ENCODE results near the gene AQP7. TPM values are rescaled to one million over a fixed set of nuclear protein-coding genes. Genes with fewer than 3 reads are reported as not detected.
"Not testable (repeated sequence)": the region's sequence is repeated elsewhere in the genome, so short reads cannot be mapped to it uniquely, and the experiment has no call there.

AQP7 gene
- total and polyA plus RNA-seq, 4 donors = 0.74 to 3.9 (median 1.5) TPM

DNA sequence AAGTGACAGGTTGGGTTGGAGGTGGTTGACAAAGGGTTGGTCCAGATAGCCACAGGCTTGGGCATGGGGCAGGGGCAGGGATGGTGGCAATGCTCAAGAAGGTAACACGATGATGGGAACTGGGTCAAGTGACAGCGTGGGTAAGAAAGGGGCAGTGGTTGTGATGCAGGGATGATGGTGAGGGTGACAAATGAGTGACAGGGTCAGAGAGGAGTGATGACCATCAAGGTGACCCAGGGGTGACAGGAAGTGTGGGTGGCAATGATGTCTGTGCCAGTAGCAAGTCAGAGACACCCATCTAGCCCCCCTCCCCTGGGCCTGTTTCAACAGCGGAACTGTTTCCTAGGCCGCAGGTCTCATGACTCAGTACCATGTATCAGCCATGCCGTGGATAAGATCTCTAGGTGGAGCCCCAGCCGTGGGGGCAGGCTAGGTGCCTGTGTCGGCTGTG lies 24.5 kb upstream of the AQP7 start:
- Histone ChIP-seq H3K9me3 (ENCODE audit: control insufficient read depth in 4 of 4, insufficient read depth in 3 of 4, low read length in 3 of 4) (no peaks in the 10 kb centered on the region), H3K4me1 (ENCODE audit: control insufficient read depth in 5 of 5, insufficient read depth in 5 of 5, low read length in 5 of 5) (no peaks in the 10 kb centered on the region), H3K4me3 (no peak overlapping the region), H3K27me3 (ENCODE audit: control insufficient read depth in 3 of 3, insufficient read depth in 3 of 3, low read length in 2 of 3) (no peaks in the 10 kb centered on the region), H3K36me3 (ENCODE audit: control insufficient read depth in 4 of 4, insufficient read depth in 4 of 4, low read length in 4 of 4) (no peaks in the 10 kb centered on the region), H3K27ac (ENCODE audit: low read depth in 1 of 2, low read length in 1 of 2) (no peak overlapping the region), H3K9ac (ENCODE audit: insufficient read depth in 1 of 2, low read length in 2 of 2) (no peak overlapping the region)
- WGBS, 2 donors = 88 to 93% methylated on average over 7 of the region's 7 CpGs
- TF ChIP-seq, protein P1, sequence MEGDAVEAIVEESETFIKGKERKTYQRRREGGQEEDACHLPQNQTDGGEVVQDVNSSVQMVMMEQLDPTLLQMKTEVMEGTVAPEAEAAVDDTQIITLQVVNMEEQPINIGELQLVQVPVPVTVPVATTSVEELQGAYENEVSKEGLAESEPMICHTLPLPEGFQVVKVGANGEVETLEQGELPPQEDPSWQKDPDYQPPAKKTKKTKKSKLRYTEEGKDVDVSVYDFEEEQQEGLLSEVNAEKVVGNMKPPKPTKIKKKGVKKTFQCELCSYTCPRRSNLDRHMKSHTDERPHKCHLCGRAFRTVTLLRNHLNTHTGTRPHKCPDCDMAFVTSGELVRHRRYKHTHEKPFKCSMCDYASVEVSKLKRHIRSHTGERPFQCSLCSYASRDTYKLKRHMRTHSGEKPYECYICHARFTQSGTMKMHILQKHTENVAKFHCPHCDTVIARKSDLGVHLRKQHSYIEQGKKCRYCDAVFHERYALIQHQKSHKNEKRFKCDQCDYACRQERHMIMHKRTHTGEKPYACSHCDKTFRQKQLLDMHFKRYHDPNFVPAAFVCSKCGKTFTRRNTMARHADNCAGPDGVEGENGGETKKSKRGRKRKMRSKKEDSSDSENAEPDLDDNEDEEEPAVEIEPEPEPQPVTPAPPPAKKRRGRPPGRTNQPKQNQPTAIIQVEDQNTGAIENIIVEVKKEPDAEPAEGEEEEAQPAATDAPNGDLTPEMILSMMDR (IDR thresholded peaks at IDR 0.05; ENCODE audit: control extremely low read depth, extremely low read depth) = no peak
- ATAC-seq (ENCODE audit: insufficient read depth, low FRiP score) (no peak), DNase-seq (no peak)

DNA sequence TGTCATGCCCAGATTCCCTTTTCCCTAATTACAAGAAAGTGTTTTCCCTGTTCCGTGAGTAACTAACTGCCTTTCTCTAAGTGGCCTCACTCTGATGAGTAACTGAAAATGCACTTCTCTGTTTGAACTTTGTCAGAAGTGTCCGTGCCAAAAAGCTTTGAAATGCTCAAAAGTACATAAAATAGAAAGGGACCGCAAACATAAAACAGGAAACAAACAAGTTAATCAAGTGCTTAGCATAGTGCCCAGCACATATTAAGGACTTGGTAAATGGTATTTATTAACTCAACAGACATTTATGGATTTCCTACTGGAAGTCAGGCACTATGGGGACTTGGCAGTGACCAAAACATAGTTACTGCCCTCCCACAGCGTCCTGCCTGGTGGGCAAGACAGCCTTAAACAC lies 22.8 kb upstream of the AQP7 start:
- H3K27me3 ChIP-seq (ENCODE audit: control insufficient read depth in 3 of 3, insufficient read depth in 3 of 3, low read length in 2 of 3) = no peaks in the 10 kb centered on the region
- no peaks in the 10 kb centered on the region for H3K4me1 ChIP-seq (ENCODE audit: control insufficient read depth in 5 of 5, insufficient read depth in 5 of 5, low read length in 5 of 5)
- no peaks in the 10 kb centered on the region for H3K36me3 ChIP-seq (ENCODE audit: control insufficient read depth in 4 of 4, insufficient read depth in 4 of 4, low read length in 4 of 4)
- H3K9me3 ChIP-seq (ENCODE audit: control insufficient read depth in 4 of 4, insufficient read depth in 3 of 4, low read length in 3 of 4) = no peaks in the 10 kb centered on the region
- H3K9ac ChIP-seq (ENCODE audit: insufficient read depth in 1 of 2, low read length in 2 of 2) = no peak overlapping the region
- DNase-seq (no peak), ATAC-seq (ENCODE audit: insufficient read depth, low FRiP score) (peak; percentile 66)
- 64 to 74% methylated on average over 4 of the region's 4 CpGs for WGBS, 2 donors
- TF ChIP-seq, protein P1 (IDR thresholded peaks at IDR 0.05; ENCODE audit: control extremely low read depth, extremely low read depth) = no peak
- peak overlapping the region in 1 of 2 donors; percentile 62 for H3K27ac ChIP-seq (ENCODE audit: low read depth in 1 of 2, low read length in 1 of 2)
- no peak overlapping the region for H3K4me3 ChIP-seq

DNA sequence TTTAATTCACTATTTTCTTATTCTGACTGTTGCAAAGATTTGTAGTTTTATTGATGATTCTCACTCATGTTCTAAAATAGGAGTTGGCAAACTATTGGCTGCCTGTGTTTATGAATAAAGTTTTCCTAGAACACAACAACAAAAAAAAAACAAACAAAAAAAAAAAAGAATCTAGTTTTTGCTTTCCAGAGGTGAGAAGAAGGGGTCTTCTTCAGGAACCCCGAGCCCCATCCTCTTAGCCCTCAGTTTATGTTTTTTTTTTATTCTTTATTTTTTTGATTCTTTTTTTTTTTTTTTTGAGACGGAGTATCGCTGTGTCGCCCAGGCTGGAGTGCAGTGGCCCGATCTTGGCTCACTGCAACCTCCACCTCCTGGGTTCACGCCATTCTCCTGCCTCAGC lies 22.1 kb upstream of the AQP7 start:
- not testable (repeated sequence) for DNase-seq; H3K4me1 ChIP-seq (ENCODE audit: control insufficient read depth in 5 of 5, insufficient read depth in 5 of 5, low read length in 5 of 5); ATAC-seq (ENCODE audit: insufficient read depth, low FRiP score); H3K9ac ChIP-seq (ENCODE audit: insufficient read depth in 1 of 2, low read length in 2 of 2); H3K9me3 ChIP-seq (ENCODE audit: control insufficient read depth in 4 of 4, insufficient read depth in 3 of 4, low read length in 3 of 4); H3K36me3 ChIP-seq (ENCODE audit: control insufficient read depth in 4 of 4, insufficient read depth in 4 of 4, low read length in 4 of 4); H3K27ac ChIP-seq (ENCODE audit: low read depth in 1 of 2, low read length in 1 of 2); H3K27me3 ChIP-seq (ENCODE audit: control insufficient read depth in 3 of 3, insufficient read depth in 3 of 3, low read length in 2 of 3); H3K4me3 ChIP-seq
- WGBS, 2 donors = 86 to 93% methylated on average over 6 of the region's 6 CpGs

DNA sequence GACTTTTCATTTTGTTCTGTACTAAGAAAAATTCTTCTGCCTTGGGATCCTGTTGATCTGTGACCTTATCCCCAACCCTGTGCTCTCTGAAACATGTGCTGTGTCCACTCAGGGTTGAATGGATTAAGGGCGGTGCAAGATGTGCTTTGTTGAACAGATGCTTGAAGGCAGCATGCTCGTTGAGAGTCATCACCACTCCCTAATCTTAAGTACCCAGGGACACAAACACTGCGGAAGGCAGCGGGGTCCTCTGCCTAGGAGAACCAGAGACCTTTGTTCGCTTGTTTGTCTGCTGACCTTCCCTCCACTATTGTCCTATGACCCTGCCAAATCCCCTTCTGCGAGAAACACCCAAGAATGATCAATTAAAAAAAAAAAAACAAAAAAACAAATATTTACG lies 21.7 kb upstream of the AQP7 start:
- not testable (repeated sequence) for H3K27ac ChIP-seq (ENCODE audit: low read depth in 1 of 2, low read length in 1 of 2); H3K36me3 ChIP-seq (ENCODE audit: control insufficient read depth in 4 of 4, insufficient read depth in 4 of 4, low read length in 4 of 4); H3K9ac ChIP-seq (ENCODE audit: insufficient read depth in 1 of 2, low read length in 2 of 2); DNase-seq; H3K4me1 ChIP-seq (ENCODE audit: control insufficient read depth in 5 of 5, insufficient read depth in 5 of 5, low read length in 5 of 5); H3K4me3 ChIP-seq; ATAC-seq (ENCODE audit: insufficient read depth, low FRiP score); H3K9me3 ChIP-seq (ENCODE audit: control insufficient read depth in 4 of 4, insufficient read depth in 3 of 4, low read length in 3 of 4); H3K27me3 ChIP-seq (ENCODE audit: control insufficient read depth in 3 of 3, insufficient read depth in 3 of 3, low read length in 2 of 3)
- 68 to 91% methylated on average over 3 to 7 of the region's 7 CpGs for WGBS, 2 donors

All from lung (tissue), 12 donors.